HG03196 (cell line): ENCODE measurements around the gene PARL.

Source experiments
- ATAC-seq: cut with Tn5 transposase; IDR thresholded peaks from one replicate; pipeline ENCODE4 v1.9.1; 2021; ENCODE audit not compliant: unreplicated experiment

PARL gene

DNA sequence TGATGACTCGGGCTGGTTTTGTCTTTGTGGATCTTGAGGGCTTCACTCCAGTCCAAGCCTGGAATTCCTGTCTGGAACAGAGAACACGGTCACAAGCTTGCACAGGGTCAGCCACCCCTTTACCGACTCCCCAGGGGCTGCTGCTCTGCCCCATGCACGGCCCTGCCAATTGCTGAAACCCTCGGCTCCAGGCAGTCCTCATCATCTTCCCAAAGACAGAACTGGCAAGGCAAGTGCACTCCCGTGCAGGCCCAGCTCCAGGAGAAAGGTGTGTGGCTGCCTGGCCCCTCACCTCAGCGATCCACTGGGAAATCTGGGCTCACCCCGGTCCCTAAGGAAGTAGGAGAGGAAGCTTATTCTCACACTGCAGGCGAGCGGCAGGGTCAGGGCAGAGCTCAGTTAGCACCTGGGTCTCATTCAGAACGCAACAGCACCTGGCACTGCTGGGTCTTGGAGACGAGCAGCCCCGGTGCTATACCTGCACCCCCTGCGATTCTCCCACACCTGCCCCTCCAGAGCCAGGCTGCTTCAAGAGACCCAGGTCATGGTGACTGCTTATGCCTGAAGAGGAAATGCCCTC, 66.5 kb downstream of the PARL start:
- no peak for ATAC-seq

- ATAC-seq = no peak
These were observed 67.0 kb downstream of the PARL start for GRCh38 chr3:183817639-183818038.

GRCh38 chr3:183816681-183817510, 67.8 kb downstream of the PARL start:
- no peak for ATAC-seq

DNA sequence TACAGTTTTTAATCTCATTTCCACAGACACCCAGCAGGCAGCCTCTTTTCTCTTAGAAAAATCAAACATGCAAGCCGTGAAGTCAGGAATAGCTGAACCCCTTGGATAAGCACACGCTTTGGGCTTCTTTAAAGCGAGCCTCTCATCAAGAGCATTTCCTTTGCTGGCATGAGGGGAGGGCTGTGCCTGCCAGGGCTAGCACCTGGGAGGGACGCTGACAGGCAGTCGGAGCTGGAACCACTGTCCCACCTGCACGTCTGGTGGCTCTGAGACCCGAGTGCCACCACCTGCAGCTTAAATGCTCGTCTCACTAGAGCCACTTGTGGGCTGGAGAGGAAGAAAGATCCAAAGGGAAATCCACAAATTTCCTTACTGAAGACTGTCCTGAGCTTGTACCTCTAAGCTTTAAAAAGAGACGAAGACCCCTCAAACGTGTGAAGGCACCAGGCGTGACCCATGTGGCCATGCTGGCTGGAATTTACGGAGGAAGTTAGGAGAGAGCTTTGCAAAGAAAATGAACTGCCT, 68.7 kb downstream of the PARL start:
- ATAC-seq = no peak

GRCh38 chr3:183815563-183815940, 69.1 kb downstream of the PARL start:
- ATAC-seq = no peak

GRCh38 chr3:183814240-183814639, 70.4 kb downstream of the PARL start:
- ATAC-seq = no peak

- ATAC-seq = no peak
These were observed 71.8 kb downstream of the PARL start for GRCh38 chr3:183812761-183813445.

- ATAC-seq = no peak
These were observed 73.0 kb downstream of the PARL start for GRCh38 chr3:183811638-183812037.

DNA sequence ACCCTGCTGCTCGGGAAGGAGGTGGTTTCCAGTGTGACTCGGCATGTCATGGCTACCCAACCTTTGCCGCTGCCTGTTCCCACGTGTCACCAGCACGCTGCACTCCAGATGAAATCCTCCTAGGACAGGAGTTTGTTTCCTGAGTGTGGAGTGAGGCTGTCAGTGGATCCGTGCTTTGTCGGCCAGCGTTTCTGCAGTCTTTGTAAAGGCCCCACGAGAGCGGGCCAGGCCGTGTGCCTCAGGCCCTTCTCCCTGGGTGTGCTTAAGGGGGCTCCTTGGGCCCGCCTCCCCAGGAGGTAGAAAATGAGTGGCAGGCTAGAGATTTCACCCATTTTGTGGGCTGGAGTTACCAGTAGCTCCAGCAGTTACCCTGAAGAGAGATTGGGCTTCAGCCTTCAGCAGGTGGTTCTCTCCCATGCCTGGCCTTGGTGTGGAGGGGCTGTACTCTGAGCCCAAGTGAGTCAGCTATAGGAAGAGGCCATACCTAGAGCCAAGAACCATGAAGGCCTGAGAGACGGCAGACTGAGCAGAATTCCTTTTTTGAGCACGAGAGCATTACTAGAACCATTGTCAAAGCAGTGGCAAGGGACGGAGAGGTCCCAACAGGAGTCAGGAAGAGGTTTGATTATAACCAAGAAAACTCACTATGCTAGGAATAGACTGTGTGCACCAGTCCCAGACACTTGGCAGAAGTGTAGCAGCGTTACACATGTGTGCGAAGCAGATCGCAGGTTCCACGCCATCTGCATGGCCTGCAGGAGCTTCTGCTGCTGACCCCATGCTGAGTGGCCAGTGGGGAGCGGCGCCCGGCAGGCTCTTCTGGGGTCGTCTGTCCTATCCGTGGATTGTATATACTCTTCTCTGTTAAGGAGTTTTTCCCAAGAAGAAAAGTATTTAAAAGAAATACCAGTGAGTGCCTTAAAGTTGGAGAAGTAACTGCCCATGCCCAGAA, 73.8 kb downstream of the PARL start:
- no peak for ATAC-seq

DNA sequence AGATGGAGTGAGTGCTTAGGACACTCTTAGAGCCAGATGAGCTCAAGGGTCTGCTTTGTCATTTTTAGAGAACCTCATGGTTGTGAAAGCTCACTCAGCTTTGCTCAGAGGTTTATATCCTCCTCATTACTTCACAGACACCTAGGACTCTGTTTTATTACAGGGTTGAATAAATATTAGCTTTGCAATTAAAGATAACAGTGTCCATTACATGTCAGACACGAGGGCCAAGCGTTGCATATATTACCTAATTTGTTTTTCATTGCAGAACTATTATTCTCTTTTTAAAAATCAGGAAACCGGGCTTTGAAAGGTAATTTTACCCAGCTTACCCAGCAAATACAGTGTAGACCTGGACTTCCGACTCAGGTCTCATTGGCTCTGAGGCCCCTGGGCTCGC, 75.4 kb downstream of the PARL start:
- no peak for ATAC-seq

DNA sequence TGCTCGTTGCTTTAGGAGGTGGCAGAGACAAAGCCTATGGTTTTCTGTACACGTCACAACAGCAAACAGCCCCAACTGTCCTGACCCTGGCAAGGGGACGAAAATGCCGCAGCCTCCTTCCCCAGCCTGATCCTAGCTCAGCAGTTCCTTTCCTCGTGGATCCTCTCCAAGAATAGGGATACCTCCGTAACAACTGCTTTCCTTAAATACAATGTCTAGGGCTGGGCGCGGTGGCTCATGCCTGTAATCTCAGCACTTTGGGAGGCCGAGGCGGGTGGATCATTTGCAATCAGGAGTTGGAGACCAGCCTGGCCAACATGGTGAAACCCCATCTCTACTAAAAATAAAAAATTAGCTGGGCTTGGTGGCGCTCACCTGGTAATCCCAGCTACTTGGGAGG, 76.3 kb downstream of the PARL start:
- ATAC-seq = no peak

- ATAC-seq = no peak
These were observed 76.8 kb downstream of the PARL start for GRCh38 chr3:183807881-183808280.

DNA sequence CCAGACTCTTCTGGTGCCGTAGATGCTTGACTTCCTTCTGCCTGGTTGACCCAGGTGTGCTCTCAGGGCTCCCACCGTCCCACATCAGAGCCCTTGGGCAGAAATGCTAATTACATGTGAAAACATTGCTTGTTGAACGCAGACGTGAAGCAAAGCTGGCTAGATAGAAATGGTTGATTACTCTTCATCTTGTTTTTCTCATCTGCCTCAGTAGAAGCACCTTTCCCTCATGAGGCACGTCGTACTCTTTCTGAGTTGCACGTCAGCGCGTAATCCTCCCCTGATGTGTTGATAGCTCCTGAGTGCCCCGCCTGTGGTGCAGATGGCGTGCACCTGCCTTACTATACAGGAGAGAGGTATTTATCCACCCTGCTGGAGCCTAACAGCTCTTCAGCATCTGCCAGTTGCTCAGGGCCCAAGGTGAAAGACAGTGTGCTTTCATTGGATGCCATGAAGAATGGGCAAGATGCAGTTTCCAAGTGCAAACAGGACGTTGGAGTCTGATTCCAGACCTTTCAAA, 77.4 kb downstream of the PARL start:
- ATAC-seq = no peak

DNA sequence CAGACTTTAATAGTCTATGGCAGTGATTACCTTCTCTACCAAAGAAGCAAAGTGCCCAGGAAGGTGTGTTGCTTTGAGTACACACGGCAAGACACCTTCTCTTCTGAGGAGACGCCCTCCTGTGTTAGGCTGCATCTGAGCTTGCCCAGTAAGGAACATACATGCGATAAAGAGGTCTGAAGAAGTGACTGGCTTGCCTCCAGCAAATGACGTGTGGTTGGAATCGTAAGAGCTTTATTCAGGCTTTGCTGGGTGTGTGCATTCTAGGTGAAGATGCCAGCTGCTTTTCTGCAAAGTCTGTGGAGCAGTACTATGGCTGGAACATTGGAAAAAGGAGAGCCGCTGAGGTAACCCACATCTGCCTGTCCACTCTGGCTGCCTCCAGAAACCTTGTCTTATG, 81.7 kb downstream of the PARL start:
- no peak for ATAC-seq

DNA sequence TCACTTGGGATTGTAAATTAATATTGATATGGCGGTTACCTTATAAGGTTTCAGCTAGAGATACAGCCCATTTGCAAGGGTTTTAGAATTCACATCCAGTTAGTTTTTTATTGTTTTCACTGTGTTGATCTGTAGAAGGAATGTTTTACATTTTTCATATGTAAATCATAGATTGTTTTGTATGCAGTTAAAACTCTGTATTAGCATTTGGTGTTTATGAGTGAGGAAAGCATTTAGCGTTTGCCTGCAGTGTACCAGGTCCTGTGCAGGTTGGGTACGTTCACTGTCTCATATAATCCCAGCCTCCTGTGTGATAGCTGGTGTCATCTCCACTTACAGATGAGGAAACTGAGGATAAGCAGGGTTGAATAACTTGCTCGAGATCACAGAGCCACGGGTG, 83.1 kb downstream of the PARL start:
- ATAC-seq = no peak

DNA sequence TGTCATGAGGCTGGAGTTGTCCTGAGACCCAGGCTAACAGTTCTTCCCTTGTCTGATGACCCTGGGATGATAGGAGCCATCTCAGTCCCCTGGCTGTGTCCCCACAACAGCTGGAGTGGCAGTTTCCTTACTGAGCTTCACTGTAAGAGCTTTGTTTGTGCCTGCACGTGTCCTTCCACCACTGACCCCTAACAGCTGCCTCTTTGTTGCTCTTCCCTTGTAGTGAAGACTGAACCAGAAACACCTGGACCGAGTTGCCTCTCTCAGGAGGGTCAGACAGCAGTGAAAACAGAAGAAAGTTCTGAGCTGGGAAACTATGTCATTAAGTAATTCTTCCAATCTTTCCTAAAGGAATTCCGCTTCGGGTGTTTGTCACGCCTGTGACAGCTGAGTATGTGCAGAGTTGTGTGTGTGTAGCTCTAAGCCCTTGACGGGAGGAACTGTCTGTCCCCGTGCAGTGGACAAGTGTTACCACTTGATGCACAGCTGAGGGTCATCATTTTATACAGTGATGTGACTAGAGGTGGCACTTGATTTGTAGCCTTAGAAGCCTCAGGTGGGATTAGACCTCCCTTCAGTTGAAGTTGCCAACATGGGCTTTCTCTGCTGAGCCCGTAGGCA, 84.3 kb downstream of the PARL start:
- no peak for ATAC-seq

- no peak for ATAC-seq
These were observed 85.2 kb downstream of the PARL start for GRCh38 chr3:183799461-183799860.

DNA sequence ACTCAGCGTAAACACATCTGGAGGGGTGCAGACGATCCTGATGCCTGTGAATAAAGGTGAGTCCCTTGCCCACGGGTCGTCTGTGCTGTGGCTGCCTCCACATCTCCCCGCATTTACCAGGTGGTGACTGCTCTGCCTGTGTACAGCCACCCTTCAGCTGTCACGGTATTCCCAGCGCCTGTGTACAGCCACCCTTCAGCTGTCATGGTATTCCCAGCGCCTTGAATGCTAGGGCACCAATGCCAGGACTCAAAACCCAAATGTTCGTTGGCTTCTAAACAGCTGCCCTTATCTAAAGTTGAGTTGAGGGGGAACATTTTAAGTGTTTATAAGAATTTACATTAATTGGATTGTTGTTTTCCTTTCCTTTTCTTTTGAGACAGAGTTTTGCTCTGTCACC, 86.7 kb downstream of the PARL start:
- no peak for ATAC-seq

DNA sequence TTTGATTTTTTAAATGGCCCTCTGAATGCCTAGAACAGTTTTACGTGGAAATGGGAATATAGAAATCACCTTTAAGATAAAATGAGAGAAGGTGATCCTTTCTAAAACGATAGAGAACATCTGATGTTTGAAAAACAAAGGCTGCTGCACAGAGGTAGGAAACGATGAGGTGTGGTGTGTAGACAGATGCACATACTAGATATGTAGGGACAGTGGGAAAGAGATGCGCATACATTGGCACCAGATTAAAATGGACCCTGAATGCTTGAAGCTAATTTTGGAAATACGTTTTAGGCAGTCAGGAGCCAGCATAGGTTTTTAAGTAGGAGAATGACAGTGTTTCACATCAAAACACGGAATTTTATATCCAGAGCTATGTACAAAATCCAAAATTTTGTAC, 88.3 kb downstream of the PARL start:
- ATAC-seq = no peak

DNA sequence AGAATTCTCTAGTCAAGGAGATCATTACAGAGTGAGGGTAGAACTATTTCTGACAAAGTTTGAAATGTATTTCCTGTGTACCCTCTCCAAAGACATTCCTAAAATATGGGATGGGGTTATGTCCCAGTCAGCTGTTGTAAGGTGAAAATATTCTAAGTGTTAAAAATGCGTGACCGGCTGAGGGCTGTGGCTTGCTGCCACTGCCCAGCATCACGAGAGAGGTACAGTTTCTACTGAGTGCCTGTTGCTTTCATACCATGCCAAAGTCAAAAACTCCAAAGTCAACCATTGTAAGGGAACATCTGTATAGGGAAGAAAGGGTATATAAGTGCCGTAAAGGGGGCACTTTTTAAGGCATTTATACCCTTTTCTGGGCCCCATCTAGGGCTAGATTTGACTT, 90.2 kb downstream of the PARL start:
- ATAC-seq = no peak
